ENCODE data around the gene C5orf46.
"Not testable (repeated sequence)": the region's sequence is repeated elsewhere in the genome, so short reads cannot be mapped to it uniquely, and the experiment has no call there.

DNA sequence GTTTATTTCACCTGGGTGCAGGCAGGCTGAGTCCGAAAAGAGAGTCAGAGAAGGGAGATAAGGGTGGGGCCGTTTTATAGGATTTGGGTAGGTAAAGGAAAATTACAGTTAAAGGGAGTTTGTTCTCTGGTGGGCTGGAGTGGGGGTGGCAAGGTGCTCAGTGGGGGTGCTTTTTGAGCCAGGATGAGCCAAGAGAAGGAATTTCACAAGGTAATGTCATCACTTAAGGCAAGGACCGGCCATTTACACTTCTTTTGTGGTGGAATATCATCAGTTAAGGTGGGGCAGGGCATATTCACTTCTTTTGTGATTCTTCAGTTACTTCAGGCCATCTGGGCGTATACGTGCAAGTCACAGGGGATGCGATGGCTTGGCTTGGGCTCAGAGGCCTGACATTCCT lies 36.4 kb downstream of the C5orf46 start:
- TF ChIP-seq, protein P1, sequence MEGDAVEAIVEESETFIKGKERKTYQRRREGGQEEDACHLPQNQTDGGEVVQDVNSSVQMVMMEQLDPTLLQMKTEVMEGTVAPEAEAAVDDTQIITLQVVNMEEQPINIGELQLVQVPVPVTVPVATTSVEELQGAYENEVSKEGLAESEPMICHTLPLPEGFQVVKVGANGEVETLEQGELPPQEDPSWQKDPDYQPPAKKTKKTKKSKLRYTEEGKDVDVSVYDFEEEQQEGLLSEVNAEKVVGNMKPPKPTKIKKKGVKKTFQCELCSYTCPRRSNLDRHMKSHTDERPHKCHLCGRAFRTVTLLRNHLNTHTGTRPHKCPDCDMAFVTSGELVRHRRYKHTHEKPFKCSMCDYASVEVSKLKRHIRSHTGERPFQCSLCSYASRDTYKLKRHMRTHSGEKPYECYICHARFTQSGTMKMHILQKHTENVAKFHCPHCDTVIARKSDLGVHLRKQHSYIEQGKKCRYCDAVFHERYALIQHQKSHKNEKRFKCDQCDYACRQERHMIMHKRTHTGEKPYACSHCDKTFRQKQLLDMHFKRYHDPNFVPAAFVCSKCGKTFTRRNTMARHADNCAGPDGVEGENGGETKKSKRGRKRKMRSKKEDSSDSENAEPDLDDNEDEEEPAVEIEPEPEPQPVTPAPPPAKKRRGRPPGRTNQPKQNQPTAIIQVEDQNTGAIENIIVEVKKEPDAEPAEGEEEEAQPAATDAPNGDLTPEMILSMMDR (IDR thresholded peaks at IDR 0.05): not testable (repeated sequence)
- not testable (repeated sequence) for TF ChIP-seq POLR2A, EP300, POLR2AphosphoS5 (IDR thresholded peaks at IDR 0.05)

Measured in suprapubic skin (tissue), 4 donors.